T47D (cell line): Measurements from ENCODE around the gene EIF4G3.
"Not testable (repeated sequence)": the region's sequence is repeated elsewhere in the genome, so short reads cannot be mapped to it uniquely, and the experiment has no call there.

Source experiments
- DNase-seq, 2 experiments: peaks; one replicate each; pipeline versions ENCODE4 v3.0.0 to v3.0.0-alpha.2; 2011 to 2012; ENCODE audit warnings: low read depth in 1 of 2, low spot score in 1 of 2
- JUND ChIP-seq: IDR thresholded peaks from 2 replicates; pipeline ENCODE4 v1.6.1; 2012; ENCODE audit warnings: low read depth
- in situ Hi-C: cut with HindIII; loops from 2 replicates; pipeline ENCODE4 v1.10.0; 2016; ENCODE audit warnings: low sequenced_read_pairs, low pct_unique_long_range_greater_than_20kb

Gene EIF4G3

DNA sequence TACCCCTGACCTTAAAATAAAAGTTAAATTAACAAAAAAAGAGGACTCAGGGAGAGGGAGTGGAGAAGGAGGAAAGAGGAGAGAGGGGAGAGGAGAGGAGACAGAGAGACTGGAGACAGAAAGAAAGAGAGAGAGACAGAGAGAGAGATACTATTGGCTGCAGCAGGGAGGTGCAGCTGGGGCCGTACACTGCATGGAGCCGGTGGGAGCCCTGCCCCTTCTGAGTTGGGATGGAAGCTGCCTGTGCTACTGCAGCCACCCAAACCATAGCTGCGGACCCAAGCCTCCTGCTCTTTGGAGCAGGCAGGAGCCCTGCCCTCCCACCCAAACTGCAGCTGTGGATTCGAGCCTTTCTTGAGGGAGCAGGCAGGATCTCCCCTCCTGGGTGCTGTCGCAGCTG, 356.9 kb downstream of the EIF4G3 start:
- no peak for DNase-seq
- in situ Hi-C loops: no loop called here
- no peak for TF ChIP-seq JUND

- no peak for DNase-seq
- in situ Hi-C loops: no loop called here
- no peak for TF ChIP-seq JUND
Observed at GRCh38 chr1:20814534-20814871, 362.2 kb downstream of the EIF4G3 start.

- in situ Hi-C loops: no loop called here
- TF ChIP-seq JUND: no peak
- DNase-seq: no peak
Observed at GRCh38 chr1:20811916-20812315, 364.8 kb downstream of the EIF4G3 start.

DNA sequence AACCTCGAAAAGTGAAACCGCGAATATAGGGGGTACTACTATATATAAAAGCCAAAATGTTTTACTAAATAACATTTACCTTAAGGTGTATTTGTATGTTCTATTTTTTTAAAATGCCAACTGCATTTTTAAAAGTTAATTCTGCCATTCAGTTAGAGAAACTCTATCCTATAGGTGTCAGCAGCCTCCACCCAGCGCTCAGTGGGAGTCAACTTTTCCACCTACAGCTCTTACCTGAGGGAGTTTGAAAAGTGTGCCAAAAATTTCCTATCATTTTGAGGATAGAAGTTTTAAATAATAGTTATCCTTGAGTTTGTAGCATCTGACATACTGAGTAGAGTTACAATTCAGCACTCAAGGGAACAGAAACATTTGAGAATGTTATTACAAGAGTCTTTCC, 383.5 kb downstream of the EIF4G3 start:
- in situ Hi-C loops: no loop called here

GRCh38 chr1:20792196-20792595, 384.5 kb downstream of the EIF4G3 start:
- no peak for DNase-seq
- in situ Hi-C loops: no loop called here
- TF ChIP-seq JUND: no peak

More for the DNA sequence above, 383.5 kb downstream of the EIF4G3 start:
- TF ChIP-seq JUND: no peak
- DNase-seq: no peak

- in situ Hi-C loops: no loop called here
- no peak for DNase-seq
- no peak for TF ChIP-seq JUND
Observed at GRCh38 chr1:20790785-20791184, 385.9 kb downstream of the EIF4G3 start.

DNA sequence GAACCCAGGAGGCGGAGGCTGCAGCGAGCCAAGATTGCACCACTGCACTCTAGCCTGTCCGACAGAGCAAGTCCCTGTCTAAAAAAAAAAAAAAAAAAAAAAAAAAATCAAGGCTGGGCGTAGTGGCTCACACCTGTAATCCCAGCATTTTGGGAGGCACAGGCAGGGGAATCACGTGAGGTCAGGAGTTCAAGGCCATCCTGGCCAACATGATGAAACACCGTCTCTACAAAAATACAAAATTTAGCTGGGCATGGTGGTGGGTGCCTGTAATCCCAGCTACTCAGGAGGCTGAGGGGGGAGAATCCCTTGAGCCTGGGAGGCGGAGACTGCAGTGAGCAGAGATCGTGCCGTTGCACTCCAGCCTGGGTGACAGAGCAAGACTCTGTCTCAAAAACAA, 387.1 kb downstream of the EIF4G3 start:
- in situ Hi-C loops, DNase-seq: not testable (repeated sequence)

DNA sequence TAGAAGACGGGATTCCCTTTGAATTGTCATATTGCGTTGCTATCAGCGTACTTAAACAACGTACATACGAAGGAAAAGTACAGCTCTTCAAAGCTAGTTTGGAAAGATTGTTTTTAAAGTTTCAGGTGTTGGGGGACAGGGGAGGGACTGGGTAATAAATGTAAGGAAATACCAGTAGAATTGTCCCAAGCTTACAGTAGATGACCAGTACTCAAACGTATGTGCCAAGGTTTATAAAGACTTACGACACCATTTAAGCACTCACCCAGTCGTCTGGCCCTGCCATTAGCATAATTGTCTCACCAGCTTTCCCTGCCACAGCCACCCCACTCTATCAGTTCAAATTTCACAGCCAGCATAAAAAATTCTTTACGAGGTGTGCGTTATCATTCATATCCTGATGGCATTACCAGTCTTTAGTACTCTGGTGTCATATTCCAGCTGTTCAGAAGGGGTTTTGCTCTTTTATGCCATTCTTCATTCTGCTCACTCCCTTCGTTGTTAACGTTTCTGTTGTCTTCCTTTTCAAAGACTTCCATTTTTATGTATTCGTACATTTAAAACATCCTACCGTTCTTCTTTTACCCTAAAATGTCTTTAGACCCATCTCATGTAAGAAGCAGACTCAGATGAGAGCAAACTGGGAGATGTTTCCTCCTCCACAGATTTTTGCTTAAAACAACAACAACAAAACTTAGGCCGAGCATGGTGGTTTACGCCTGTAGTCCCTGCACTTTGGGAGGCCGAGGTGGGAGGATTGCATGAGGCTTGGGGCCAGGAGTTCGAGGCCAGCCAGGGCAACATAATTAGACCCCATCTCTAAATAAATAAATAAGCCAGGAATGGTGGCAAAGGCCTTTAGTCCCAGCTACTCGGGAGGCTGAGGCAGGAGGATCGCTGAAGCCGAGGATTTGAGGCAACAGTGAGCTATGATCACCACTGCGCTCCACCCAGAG, 388.6 kb downstream of the EIF4G3 start:
- DNase-seq: peak in 1 of 2 experiments; percentile 8
- TF ChIP-seq JUND: no peak
- in situ Hi-C loops: no loop called here

GRCh38 chr1:20787029-20787839, 389.5 kb downstream of the EIF4G3 start, which contains the start of gene HP1BP3:
Gene HP1BP3, minus strand, starts transcription at chr1:20787307. Its CDS starts 6,867 bp downstream, at chr1:20780440.
- peak; percentile 45 to 75 for DNase-seq
- in situ Hi-C loops: no loop called here

GRCh38 chr1:20786253-20787028, 390.3 kb downstream of the EIF4G3 start:
- TF ChIP-seq JUND: no peak
- DNase-seq: peak; percentile 58 to 94
- in situ Hi-C loops: no loop called here

More at GRCh38 chr1:20787029-20787839, 389.5 kb downstream of the EIF4G3 start, which contains the start of gene HP1BP3:
- no peak for TF ChIP-seq JUND

GRCh38 chr1:20785907-20786252, 390.8 kb downstream of the EIF4G3 start:
- in situ Hi-C loops: no loop called here
- no peak for DNase-seq
- TF ChIP-seq JUND: no peak

- DNase-seq: no peak
- no peak for TF ChIP-seq JUND
- in situ Hi-C loops: no loop called here
Observed at GRCh38 chr1:20775700-20776099, 401.0 kb downstream of the EIF4G3 start.

GRCh38 chr1:20771780-20772179, 404.9 kb downstream of the EIF4G3 start:
- in situ Hi-C loops: no loop called here
- TF ChIP-seq JUND: no peak
- DNase-seq: no peak
